ENCODE measurements around the gene CES4A. TPM values are rescaled to one million over a fixed set of nuclear protein-coding genes. Genes with fewer than 3 reads are reported as not detected.
"Not testable (repeated sequence)": the region's sequence is repeated elsewhere in the genome, so short reads cannot be mapped to it uniquely, and the experiment has no call there.

The CES4A gene
- polyA plus RNA-seq, 1 experiment: 4.5 TPM

DNA sequence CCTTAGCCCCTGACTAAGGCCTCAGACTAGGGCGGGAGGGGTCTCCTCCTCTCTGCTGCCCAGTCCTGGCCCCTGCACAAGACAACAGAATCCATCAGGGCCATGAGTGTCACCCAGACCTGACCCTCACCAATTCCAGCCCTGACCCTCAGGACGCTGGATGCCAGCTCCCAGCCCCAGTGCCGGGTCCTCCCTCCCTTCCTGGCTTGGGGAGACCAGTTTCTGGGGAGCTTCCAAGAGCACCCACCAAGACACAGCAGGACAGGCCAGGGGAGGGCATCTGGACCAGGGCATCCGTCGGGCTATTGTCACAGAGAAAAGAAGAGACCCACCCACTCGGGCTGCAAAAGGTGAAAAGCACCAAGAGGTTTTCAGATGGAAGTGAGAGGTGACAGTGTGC lies 14.7 kb upstream of the CES4A start:
- POLR2A ChIA-PET: no interaction called here
- CTCF ChIA-PET: interaction anchor here (0.5 to 7.7 kb wide), 8 partner anchors 9 to 211 kb away, joined by 3 to 55 read pairs (median 4); partner anchors contain the start of genes CES3, CES4A and MATCAP1
- H3K4me3 ChIP-seq (ENCODE audit: low read depth, low read length): no peak overlapping the region
- no peaks in the 10 kb centered on the region for H3K36me3 ChIP-seq (ENCODE audit: control insufficient read depth, insufficient read depth, low read length)
- 0 out of 2 replicates have a peak, but pooled peaks cover 2% of the 10 kb centered on the region for H3K27me3 ChIP-seq (ENCODE audit: control insufficient read depth, insufficient read depth, low read length)
- DNase-seq (ENCODE audit: low read depth): no peak
- TF ChIP-seq, protein P1, sequence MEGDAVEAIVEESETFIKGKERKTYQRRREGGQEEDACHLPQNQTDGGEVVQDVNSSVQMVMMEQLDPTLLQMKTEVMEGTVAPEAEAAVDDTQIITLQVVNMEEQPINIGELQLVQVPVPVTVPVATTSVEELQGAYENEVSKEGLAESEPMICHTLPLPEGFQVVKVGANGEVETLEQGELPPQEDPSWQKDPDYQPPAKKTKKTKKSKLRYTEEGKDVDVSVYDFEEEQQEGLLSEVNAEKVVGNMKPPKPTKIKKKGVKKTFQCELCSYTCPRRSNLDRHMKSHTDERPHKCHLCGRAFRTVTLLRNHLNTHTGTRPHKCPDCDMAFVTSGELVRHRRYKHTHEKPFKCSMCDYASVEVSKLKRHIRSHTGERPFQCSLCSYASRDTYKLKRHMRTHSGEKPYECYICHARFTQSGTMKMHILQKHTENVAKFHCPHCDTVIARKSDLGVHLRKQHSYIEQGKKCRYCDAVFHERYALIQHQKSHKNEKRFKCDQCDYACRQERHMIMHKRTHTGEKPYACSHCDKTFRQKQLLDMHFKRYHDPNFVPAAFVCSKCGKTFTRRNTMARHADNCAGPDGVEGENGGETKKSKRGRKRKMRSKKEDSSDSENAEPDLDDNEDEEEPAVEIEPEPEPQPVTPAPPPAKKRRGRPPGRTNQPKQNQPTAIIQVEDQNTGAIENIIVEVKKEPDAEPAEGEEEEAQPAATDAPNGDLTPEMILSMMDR (IDR thresholded peaks at IDR 0.05; ENCODE audit: insufficient read depth, low read depth, low read length): no peak

DNA sequence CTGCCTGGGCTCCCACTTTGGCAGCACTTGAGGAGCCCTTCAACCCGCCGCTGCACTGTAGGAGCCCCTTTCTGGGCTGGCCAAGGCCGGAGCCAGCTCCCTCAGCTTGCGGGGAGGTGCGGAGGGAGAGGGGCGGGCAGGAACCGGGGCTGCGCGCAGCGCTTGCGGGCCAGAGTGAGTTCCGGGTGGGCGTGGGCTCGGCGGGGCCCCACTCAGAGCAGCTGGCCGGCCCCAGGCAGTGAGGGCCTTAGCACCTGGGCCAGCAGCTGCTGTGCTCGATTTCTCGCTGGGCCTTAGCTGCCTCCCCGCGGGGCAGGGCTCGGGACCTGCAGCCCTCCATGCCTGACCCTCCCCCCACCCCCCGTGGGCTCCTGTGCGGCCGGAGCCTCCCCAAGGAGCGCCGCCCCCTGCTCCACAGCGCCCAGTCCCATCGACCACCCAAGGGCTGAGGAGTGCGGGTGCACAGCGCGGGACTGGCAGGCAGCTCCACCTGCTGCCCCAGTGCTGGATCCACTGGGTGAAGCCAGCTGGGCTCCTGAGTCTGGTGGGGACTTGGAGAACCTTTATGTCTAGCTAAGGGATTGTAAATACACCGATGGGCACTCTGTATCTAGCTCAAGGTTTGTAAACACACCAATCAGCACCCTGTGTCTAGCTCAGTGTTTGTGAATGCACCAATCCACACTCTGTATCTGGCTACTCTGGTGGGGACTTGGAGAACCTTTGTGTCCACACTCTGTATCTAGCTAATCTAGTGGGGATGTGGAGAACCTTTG lies 14.0 kb upstream of the CES4A start:
- H3K4me3 ChIP-seq (ENCODE audit: low read depth, low read length); POLR2A ChIA-PET; H3K27me3 ChIP-seq (ENCODE audit: control insufficient read depth, insufficient read depth, low read length); DNase-seq (ENCODE audit: low read depth); H3K36me3 ChIP-seq (ENCODE audit: control insufficient read depth, insufficient read depth, low read length): not testable (repeated sequence)
- CTCF ChIA-PET: interaction anchor here (0.9 to 7.7 kb wide), 4 partner anchors 13 to 210 kb away, joined by 4 to 55 read pairs (median 38); partner anchors contain the start of genes CES3 and MATCAP1

DNA sequence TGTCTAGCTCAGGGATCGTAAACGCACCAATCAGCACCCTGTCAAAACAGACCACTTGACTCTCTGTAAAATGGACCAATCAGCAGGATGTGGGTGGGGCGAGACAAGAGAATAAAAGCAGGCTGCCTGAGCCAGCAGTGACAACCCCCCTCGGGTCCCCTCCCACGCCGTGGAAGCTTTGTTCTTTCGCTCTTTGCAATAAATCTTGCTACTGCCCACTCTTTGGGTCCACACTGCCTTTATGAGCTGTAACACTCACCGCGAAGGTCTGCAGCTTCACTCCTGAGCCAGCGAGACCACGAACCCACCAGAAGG lies 13.5 kb upstream of the CES4A start:
- H3K4me3 ChIP-seq (ENCODE audit: low read depth, low read length); POLR2A ChIA-PET; H3K36me3 ChIP-seq (ENCODE audit: control insufficient read depth, insufficient read depth, low read length); DNase-seq (ENCODE audit: low read depth); H3K27me3 ChIP-seq (ENCODE audit: control insufficient read depth, insufficient read depth, low read length): not testable (repeated sequence)
- CTCF ChIA-PET: interaction anchor here (0.9 to 7.7 kb wide), 5 partner anchors 8 to 210 kb away, joined by 3 to 55 read pairs (median 26); partner anchors contain the start of genes CES3 and MATCAP1

DNA sequence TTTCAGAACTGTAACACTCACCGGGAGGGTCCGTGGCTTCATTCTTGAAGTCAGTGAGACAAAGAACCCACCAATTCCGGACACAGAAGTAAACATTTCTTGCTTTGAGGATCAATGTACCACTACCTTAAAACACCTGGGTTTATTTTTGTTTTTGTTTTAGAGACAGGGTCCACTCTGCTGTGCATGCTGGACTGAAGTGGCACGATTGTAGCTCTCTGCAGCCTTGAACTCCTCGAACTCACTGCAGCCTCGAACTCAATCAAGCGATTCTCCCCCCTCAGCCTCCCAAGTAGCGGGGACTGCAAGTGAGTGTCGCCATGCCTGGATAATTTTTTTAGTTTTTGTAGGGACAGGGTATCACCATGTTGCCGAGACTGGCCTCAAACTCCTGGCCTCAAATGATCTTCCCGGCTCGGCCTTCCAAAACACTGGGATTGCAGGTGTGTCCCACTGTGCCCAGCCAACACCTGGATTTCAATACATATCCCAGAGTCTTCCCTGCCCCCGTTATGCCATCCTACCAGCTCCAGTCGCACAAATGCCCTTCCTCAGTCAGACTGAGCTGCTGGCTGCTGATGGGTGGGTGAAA lies 13.0 kb upstream of the CES4A start:
- ChIA-PET POLR2A (no interaction called here), CTCF (interaction anchor here (0.7 to 7.7 kb wide), 16 partner anchors 9 to 223 kb away, joined by 3 to 55 read pairs (median 4); partner anchors contain the start of genes CES3, ELMO3 and MATCAP1)
- H3K27me3 ChIP-seq (ENCODE audit: control insufficient read depth, insufficient read depth, low read length): no peaks in the 10 kb centered on the region
- TF ChIP-seq, protein P1 (IDR thresholded peaks at IDR 0.05; ENCODE audit: insufficient read depth, low read depth, low read length): no peak
- H3K36me3 ChIP-seq (ENCODE audit: control insufficient read depth, insufficient read depth, low read length): no peaks in the 10 kb centered on the region
- DNase-seq (ENCODE audit: low read depth): no peak
- no peak overlapping the region for H3K4me3 ChIP-seq (ENCODE audit: low read depth, low read length)

DNA sequence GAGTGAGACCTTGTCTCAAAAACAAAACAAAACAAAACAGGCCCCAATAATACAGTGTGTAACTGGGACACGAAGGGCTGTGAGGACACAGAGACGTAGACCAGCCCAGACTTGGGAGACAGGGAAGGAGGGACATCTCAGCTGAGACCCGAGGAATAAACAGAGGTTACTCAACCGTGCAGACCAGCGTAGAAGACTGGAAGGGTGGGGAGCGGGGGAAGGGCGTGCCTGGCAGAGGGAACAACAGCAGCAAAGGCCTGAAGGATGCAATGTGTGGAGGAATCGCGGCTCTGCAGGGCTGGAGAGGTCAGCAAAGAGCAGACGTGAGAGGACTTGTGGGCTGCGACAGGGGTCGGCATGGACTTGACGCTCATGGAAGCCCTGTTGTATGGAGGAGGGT lies 11.6 kb upstream of the CES4A start:
- POLR2A ChIA-PET: no interaction called here
- Histone ChIP-seq H3K4me3 (ENCODE audit: low read depth, low read length) (no peak overlapping the region), H3K36me3 (ENCODE audit: control insufficient read depth, insufficient read depth, low read length) (no peaks in the 10 kb centered on the region), H3K27me3 (ENCODE audit: control insufficient read depth, insufficient read depth, low read length) (no peaks in the 10 kb centered on the region)
- DNase-seq (ENCODE audit: low read depth): no peak
- CTCF ChIA-PET: interaction anchor here (0.8 to 7.7 kb wide), 22 partner anchors 9 to 431 kb away, joined by 3 to 55 read pairs (median 4); partner anchors contain the start of genes B3GNT9, CES3, CES4A and ELMO3
- TF ChIP-seq, protein P1 (IDR thresholded peaks at IDR 0.05; ENCODE audit: insufficient read depth, low read depth, low read length): no peak

DNA sequence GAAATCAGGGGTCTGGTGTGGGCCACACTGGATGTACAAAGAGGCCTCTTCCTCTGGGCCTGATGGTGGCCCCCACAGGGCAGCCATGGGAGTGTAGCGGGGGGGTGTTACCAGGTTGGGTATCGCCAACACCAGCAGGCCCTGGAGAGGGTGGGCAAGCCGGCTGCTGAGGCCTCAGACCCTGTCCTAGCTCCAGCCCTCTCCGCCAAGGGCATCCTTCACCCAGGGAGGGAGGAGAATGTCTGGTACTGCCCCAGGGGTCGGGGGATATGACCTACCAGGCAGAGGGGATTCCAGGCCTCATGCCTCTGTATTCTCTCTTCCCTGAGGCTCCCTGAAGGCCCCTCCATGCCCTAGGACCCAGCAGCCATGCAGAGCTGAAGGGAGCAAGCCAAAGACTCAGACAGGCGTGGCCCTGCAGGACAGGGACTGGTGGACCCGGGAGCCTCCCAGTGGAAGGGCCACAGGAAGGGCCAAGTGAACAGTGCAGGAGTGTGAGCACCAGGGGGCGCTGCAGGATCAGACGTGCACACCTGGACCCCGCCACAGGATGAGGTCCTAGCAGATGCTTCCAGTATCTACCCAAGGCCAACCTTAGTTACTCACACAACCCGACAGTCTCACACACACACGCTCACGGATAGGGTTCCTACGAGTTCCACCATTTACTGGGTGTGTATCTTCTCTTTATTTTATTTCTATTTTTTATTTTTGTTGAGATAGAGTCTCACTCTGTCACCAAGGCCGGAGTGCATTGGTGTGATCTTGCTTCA lies 10.9 kb upstream of the CES4A start:
- DNase-seq (ENCODE audit: low read depth): no peak
- H3K4me3 ChIP-seq (ENCODE audit: low read depth, low read length): no peak overlapping the region
- POLR2A ChIA-PET: no interaction called here
- TF ChIP-seq, protein P1 (IDR thresholded peaks at IDR 0.05; ENCODE audit: insufficient read depth, low read depth, low read length): peak; percentile 92
- no peaks in the 10 kb centered on the region for H3K36me3 ChIP-seq (ENCODE audit: control insufficient read depth, insufficient read depth, low read length)
- CTCF ChIA-PET: interaction anchor here (0.6 to 6.6 kb wide), 19 partner anchors 8 to 430 kb away, joined by 3 to 55 read pairs (median 4); partner anchors contain the start of genes B3GNT9, CES3 and CES4A
- no peaks in the 10 kb centered on the region for H3K27me3 ChIP-seq (ENCODE audit: control insufficient read depth, insufficient read depth, low read length)
